K562 (cell line): ENCODE results near the gene PMFBP1. TPM values are rescaled to one million over a fixed set of nuclear protein-coding genes. Genes with fewer than 3 reads are reported as not detected.

Source experiments
- ATF7 ChIP-seq: fragments of 450-650 bp; IDR thresholded peaks from 2 replicates; pipeline ENCODE4 v1.7.1; 2014; ENCODE audit warnings: mild to moderate bottlenecking, moderate library complexity
- CCAR2 ChIP-seq: fragments of 200-400 bp; formaldehyde crosslinking; IDR thresholded peaks from 2 replicates; pipeline ENCODE4 v1.6.1; 2017; ENCODE audit warnings: mild to moderate bottlenecking, low read depth, low read length
- EGR1 ChIP-seq: fragments of 450-650 bp; conservative IDR thresholded peaks from 2 replicates; pipeline ENCODE4 v1.6.1; 2017; ENCODE audit warnings: mild to moderate bottlenecking
- ELF4 ChIP-seq: fragments of 450-650 bp; formaldehyde crosslinking; IDR thresholded peaks from 2 replicates; pipeline ENCODE4 v1.4.0; 2022; ENCODE audit warnings: missing genetic modification characterization
- ETV5 ChIP-seq: sonication (generic); formaldehyde crosslinking; IDR thresholded peaks from 2 replicates; pipeline ENCODE4 v1.4.0; 2020; ENCODE audit warnings: low read depth, mild to moderate bottlenecking, missing genetic modification reagents
- KLF6 ChIP-seq: fragments of 250-450 bp; sonication (Bioruptor Pico); IDR thresholded peaks from 2 replicates; pipeline ENCODE4 v1.4.0; 2020; ENCODE audit warnings: mild to moderate bottlenecking, moderate library complexity, borderline replicate concordance
- MTA3 ChIP-seq: fragments of 450-650 bp; formaldehyde crosslinking; IDR thresholded peaks from 2 replicates; pipeline ENCODE4 v1.6.1; 2017; ENCODE audit warnings: mild to moderate bottlenecking, borderline replicate concordance
- NFATC3 ChIP-seq: fragments of 450-650 bp; IDR thresholded peaks from 2 replicates; pipeline ENCODE4 v1.6.1; 2017; ENCODE audit warnings: mild to moderate bottlenecking
- PHB2 ChIP-seq: fragments of 450-650 bp; IDR thresholded peaks from 2 replicates; pipeline ENCODE4 v1.6.1; 2017; ENCODE audit warnings: low read depth
- SOX6 ChIP-seq: fragments of 450-650 bp; IDR thresholded peaks from 2 replicates; pipeline ENCODE4 v1.6.1; 2014; ENCODE audit warnings: mild to moderate bottlenecking
- THRAP3 ChIP-seq: fragments of 450-650 bp; IDR thresholded peaks from 2 replicates; pipeline ENCODE4 v1.6.1; 2016; ENCODE audit warnings: mild to moderate bottlenecking, inconsistent platforms, borderline replicate concordance
- ZC3H8 ChIP-seq: fragments of 450-650 bp; IDR thresholded peaks from 2 replicates; pipeline ENCODE4 v1.6.1; 2017
- ZNF212 ChIP-seq: fragments of 450-650 bp; formaldehyde crosslinking; IDR thresholded peaks from 2 replicates; pipeline ENCODE4 v1.4.0; 2020; ENCODE audit warnings: mild to moderate bottlenecking
- ZNF584 ChIP-seq: fragments of 200-800 bp; sonication (Bioruptor generic); IDR thresholded peaks from 2 replicates; pipeline ENCODE4 v1.6.1; 2016; ENCODE audit warnings: low read depth, mild to moderate bottlenecking, missing genetic modification characterization, missing compliant biosample characterization
- polyA plus RNA-seq, 8 experiments: library from polyadenylated mRNA; depleted of rRNA in 4 of 8; stranded (reverse) in 5 of 8; unstranded in 3 of 8; fragments of >200 nt; fragmentation: Nextera tagmentation in 2 of 8; fragmentation: Illumina TruSeq in 1 of 8; extraction: Ambion mirVana in 2 of 8; extraction: Trizol in 1 of 8; gene quantifications; 2 replicates each; pipeline versions ENCODE4 v1.2.1 to v1.2.3, GENCODE V29; 2011 to 2014; ENCODE audit warnings: inconsistent platforms in 1 of 8, missing spikeins in 1 of 8
- total RNA-seq, 7 experiments: library from RNA; depleted of rRNA in 6 of 7; stranded (reverse); fragments of >200 nt in 6 of 7; fragmentation: Illumina TruSeq in 2 of 7; extraction: Trizol in 2 of 7; gene quantifications; 2 replicates each; pipeline versions ENCODE4 v1.2.1 to v1.2.3, GENCODE V29; 2011 to 2021; ENCODE audit warnings: low replicate concordance in 1 of 7
- TF ChIP-seq, protein P1 (sequence below): IDR thresholded peaks from 3 replicates; pipeline ENCODE4 v1.6.1; 2011; ENCODE audit warnings: borderline replicate concordance, mild to moderate bottlenecking, moderate library complexity; ENCODE audit not compliant: insufficient read length; ENCODE audit errors: extremely low read depth
- TF ChIP-seq, protein P2 (sequence below), 2 experiments: fragments of 450-650 bp; formaldehyde crosslinking in 1 of 2; IDR thresholded peaks; 2 replicates each; pipeline versions ENCODE4 v1.4.0 to v1.6.1; 2014 to 2020; ENCODE audit warnings: mild to moderate bottlenecking in 2 of 2, borderline replicate concordance in 1 of 2, low read depth in 1 of 2
- TF ChIP-seq, protein P3 (sequence below): sonication (generic); IDR thresholded peaks from 2 replicates; pipeline ENCODE4 v1.6.1; 2016

Gene PMFBP1
- total and polyA plus RNA-seq, 9 of the 15 experiments (the other 6 are each of a cell fraction or from before 2014, with no cell fraction given) = 0.13 to 0.91 (median 0.47) TPM

DNA sequence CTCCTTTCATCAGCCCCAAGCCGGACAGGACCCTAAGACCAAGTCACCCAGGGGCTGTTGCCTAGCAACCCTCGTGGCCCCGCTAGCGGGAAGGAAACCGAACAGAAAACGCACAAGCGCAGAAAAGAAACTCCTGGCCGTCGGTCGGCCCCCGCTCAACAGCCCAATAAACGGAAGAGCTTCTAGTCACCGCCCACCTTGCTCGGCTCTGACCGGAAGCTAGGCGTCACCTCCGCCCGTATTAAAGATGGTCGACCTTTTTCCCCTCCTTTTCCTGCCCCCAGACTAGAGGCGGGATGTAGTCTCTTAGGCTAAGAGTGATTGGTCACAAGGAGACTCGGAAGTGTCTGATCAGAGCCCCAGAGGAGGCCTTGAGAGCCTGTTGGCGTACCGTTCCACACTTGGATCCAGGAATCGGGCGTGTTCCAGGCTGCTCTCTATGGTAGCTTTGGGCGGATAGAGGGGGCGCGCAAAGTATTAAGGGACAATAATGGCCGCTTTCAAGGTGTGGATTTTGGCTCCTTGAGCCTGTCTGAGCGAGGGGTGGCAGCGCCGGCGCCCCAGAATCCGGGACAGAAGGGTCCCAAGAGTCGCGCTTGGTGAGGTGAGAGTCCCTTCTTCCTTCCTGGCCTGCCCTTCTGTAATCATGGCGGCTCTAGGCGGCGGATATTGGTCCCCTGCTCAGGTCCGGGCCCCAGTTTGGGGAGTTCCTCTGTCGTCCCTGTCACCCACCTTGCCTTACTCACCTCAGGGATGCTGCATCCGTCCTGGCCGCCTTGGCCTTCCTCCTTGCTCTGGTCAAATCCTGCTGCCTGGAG lies 78.3 kb downstream of the PMFBP1 start, which contains the start of the genes DHX38 and TXNL4B (continued):
- TF ChIP-seq, protein P1, sequence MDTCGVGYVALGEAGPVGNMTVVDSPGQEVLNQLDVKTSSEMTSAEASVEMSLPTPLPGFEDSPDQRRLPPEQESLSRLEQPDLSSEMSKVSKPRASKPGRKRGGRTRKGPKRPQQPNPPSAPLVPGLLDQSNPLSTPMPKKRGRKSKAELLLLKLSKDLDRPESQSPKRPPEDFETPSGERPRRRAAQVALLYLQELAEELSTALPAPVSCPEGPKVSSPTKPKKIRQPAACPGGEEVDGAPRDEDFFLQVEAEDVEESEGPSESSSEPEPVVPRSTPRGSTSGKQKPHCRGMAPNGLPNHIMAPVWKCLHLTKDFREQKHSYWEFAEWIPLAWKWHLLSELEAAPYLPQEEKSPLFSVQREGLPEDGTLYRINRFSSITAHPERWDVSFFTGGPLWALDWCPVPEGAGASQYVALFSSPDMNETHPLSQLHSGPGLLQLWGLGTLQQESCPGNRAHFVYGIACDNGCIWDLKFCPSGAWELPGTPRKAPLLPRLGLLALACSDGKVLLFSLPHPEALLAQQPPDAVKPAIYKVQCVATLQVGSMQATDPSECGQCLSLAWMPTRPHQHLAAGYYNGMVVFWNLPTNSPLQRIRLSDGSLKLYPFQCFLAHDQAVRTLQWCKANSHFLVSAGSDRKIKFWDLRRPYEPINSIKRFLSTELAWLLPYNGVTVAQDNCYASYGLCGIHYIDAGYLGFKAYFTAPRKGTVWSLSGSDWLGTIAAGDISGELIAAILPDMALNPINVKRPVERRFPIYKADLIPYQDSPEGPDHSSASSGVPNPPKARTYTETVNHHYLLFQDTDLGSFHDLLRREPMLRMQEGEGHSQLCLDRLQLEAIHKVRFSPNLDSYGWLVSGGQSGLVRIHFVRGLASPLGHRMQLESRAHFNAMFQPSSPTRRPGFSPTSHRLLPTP = no peak
- no peak for TF ChIP-seq PHB2
- peak; percentile 88 for TF ChIP-seq ETV5 (CRISPR knock-in tag)
- TF ChIP-seq ZNF584 = no peak
- TF ChIP-seq ATF7 = peak; percentile 90
- peak; percentile 62; the same call in 1 of the 2 replicates for TF ChIP-seq ELF4 (CRISPR knock-in tag)
- TF ChIP-seq, protein P2, sequence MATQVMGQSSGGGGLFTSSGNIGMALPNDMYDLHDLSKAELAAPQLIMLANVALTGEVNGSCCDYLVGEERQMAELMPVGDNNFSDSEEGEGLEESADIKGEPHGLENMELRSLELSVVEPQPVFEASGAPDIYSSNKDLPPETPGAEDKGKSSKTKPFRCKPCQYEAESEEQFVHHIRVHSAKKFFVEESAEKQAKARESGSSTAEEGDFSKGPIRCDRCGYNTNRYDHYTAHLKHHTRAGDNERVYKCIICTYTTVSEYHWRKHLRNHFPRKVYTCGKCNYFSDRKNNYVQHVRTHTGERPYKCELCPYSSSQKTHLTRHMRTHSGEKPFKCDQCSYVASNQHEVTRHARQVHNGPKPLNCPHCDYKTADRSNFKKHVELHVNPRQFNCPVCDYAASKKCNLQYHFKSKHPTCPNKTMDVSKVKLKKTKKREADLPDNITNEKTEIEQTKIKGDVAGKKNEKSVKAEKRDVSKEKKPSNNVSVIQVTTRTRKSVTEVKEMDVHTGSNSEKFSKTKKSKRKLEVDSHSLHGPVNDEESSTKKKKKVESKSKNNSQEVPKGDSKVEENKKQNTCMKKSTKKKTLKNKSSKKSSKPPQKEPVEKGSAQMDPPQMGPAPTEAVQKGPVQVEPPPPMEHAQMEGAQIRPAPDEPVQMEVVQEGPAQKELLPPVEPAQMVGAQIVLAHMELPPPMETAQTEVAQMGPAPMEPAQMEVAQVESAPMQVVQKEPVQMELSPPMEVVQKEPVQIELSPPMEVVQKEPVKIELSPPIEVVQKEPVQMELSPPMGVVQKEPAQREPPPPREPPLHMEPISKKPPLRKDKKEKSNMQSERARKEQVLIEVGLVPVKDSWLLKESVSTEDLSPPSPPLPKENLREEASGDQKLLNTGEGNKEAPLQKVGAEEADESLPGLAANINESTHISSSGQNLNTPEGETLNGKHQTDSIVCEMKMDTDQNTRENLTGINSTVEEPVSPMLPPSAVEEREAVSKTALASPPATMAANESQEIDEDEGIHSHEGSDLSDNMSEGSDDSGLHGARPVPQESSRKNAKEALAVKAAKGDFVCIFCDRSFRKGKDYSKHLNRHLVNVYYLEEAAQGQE (IDR thresholded peaks at IDR 0.05; ENCODE audit: borderline replicate concordance) = peak; percentile 42; the same call in 1 of the 2 replicates
- TF ChIP-seq, protein P2 (CRISPR knock-in tag; IDR thresholded peaks at IDR 0.05; ENCODE audit: low read depth) = peak; percentile 56; the same call in 1 of the 2 replicates
- TF ChIP-seq MTA3 = no peak
- TF ChIP-seq NFATC3 = no peak
- no peak for TF ChIP-seq CCAR2
- TF ChIP-seq, protein P3, sequence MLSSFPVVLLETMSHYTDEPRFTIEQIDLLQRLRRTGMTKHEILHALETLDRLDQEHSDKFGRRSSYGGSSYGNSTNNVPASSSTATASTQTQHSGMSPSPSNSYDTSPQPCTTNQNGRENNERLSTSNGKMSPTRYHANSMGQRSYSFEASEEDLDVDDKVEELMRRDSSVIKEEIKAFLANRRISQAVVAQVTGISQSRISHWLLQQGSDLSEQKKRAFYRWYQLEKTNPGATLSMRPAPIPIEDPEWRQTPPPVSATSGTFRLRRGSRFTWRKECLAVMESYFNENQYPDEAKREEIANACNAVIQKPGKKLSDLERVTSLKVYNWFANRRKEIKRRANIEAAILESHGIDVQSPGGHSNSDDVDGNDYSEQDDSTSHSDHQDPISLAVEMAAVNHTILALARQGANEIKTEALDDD = no peak
- TF ChIP-seq EGR1 = peak; percentile 68
- no peak for TF ChIP-seq THRAP3
- no peak for TF ChIP-seq ZC3H8
- no peak for TF ChIP-seq SOX6
- no peak for TF ChIP-seq ZNF212 (CRISPR knock-in tag)
- no peak for TF ChIP-seq KLF6 (CRISPR knock-in tag)
